Endothelial cell of umbilical vein (primary cell): Measurements from ENCODE around the gene MSI1.

Source experiments
- CTCF ChIP-seq, 2 donors: IDR thresholded peaks; 1 replicate in 1 of 2; 2 replicates in 1 of 2; pipeline ENCODE4 v1.5.1; 2011; ENCODE audit warnings: low read length in 2 of 2, mild to moderate bottlenecking in 2 of 2, moderate library complexity in 2 of 2, control low read depth in 1 of 2, inconsistent platforms in 1 of 2, low read depth in 1 of 2; ENCODE audit not compliant: insufficient read depth in 1 of 2; ENCODE audit errors: extremely low read depth in 1 of 2
- EZH2 ChIP-seq: IDR thresholded peaks from 2 replicates; pipeline ENCODE4 v1.6.1; 2012; ENCODE audit warnings: borderline replicate concordance, low read depth, mild to moderate bottlenecking, moderate library complexity, low read length, inconsistent platforms; ENCODE audit not compliant: severe bottlenecking
- POLR2A ChIP-seq: IDR thresholded peaks from 2 replicates; pipeline ENCODE4 v1.6.1; 2012; ENCODE audit warnings: low read depth, mild to moderate bottlenecking, control low read depth, low read length

DNA sequence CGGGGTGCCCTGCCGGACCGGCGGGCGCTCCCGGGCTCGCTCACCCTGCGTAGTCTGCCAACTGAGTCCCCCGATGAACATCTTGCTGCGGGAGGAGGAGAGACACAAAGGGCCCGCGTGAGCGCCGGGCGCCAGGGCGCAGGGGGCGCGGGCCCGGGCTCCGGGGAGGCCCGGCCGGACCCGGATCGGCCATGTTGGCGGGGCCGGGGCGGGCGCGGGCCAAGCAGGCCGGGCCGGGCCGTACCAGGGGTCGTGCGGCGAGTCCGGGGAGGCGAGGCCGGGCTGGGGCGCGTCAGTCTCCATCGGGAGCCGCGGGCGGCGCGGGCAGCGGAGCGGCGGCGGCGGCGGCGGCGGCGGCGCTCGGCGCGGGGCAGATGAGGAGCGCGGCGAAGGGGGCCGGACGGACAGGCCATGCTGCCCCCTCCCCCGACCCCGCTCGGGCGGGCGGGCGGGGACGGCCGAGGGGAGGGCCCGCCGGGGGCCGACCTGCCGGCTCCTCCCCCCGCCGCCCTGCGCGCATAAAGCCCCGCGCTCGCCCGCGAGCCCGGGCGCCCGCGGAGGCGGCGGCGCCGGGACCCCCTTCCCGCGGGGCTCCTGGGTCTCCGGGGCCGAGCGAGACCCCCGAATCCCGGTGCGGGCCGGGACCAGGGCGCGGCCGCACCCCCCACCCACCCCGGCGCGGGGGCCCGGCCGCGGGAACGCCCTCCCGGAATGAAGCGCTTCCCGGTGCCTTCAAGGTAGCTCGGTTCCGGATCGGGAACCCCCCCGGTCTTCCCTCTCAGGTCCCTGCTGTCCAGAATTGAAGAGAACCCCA lies at the start of gene MSI1:
- TF ChIP-seq POLR2A (no peak), CTCF (IDR thresholded peaks at IDR 0.05; ENCODE audit: extremely low read depth in 1 of 2, insufficient read depth in 1 of 2, low read depth in 1 of 2, low read length in 2 of 2) (no peak), EZH2 (peak; percentile 55)
